ENCODE data around the gene OSER1.
A peak's percentile ranks its signal among the peaks of the same experiment; 100 is the strongest.
"Not testable (repeated sequence)": the region's sequence is repeated elsewhere in the genome, so short reads cannot be mapped to it uniquely, and the experiment has no call there.

OSER1 gene
- 134 reads per million, percentile 87 among the genes with 10 or more reads in this experiment for total RNA-seq

DNA sequence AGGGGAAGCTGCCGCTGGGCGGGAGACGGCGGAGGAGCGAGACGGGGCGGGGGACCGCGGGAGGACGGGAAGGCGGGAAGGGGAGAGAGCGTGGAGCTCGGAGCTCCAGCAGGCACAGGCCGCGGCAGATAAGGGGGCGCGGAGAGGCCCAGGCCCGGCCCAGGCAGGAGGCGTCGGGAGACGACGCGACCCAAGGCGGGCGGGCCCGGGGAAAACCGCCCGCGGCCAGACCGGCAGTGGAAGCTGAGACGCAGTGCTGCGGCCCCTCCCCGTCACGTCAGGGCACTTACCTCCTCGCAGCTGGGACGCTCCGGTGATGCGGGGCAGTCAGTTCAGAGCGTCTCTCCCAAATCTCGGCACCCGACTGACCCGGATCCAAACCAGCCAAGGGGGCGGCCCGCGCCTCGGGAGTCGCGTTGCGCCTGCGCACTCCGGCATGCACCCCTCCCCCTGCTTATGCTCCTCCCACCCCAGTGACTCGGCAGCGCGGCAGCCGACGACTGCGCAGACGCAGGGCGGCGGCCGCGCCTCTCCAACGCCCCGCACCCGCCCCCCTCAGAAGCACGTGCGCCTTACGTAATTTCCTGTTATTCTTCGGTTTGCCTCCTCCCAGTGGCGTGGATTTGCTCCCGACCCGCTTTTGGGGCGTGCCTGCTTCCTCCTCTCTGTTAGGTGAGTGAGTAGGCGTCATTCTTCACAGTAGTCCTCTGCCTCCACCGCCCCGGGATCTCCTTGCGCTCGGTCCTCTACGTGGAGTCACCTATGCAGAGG, at the start of gene OSER1:
OSER1 (minus strand) TSS at position 366 of the 771 bp plus-strand sequence. CDS start 3,814 bp downstream, outside the sequence.
- DNase-seq, result peak; percentile 97

DNA sequence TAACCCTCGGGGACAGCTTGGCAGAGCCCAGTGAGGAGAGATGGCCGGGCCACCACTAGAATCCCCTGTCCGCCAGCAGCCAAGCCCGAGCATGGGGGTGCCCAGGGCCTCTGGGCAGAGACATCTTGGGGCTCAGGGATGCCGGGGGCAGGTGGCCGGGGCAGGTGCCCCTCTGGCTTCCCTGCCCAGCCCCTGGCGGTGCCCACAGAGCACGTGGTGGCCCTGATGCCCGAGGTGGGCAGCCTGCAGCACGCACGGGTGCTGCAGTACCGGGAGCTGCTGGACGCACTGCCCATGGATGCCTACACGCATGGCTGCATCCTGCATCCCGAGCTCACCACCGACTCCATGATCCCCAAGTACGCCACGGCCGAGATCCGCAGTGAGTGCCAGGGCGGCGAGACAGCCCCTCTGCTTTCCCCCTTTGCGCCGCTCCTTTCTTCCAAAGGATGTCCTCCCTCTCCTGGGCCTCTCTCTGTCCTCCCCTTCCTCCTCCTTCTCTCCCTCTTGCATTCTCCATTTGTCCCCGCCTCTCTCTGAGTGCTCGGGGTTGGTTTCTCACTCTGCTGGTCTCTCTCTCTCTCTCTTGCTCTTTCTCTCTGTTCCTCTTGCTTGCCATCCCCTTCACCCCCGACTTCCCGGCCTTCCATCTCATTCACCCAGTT, 47.8 kb upstream of the OSER1 start:
- no peak for DNase-seq

DNA sequence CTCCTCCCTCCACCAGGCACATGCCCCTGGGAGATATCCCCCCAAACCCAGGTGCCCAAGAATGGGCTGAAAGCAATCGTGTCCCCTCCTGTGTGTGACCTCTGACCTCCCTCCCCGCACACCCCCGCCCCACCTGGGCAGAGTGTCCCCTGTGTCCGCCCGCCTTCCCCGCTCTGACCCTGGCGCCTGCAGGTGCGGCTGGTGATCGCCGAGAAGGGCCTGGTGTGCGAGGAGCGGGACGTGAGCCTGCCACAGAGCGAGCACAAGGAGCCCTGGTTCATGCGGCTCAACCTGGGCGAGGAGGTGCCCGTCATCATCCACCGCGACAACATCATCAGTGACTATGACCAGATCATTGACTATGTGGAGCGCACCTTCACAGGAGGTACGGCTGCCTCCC, 46.4 kb upstream of the OSER1 start:
- no peak for DNase-seq

DNA sequence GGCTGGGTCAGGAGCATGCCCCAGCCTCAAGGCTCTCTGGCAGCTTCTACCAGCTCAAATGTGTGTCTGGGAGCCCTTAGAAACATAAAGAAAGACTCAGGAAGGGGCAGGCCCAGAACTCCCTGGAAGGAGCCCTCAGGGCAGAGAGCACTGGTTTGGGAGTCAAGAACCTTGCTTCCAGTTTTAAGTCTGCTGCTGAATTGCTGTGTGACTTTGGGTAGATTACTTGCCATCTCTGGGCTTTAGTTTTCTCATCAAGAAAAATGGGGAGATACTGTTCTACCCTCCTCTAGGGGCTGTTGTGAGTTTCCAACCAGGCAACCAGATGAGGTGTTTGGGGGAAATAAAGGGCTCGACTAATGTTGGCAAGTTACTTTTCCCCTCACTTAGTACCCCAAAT, 45.4 kb upstream of the OSER1 start:
- DNase-seq, result no peak

DNA sequence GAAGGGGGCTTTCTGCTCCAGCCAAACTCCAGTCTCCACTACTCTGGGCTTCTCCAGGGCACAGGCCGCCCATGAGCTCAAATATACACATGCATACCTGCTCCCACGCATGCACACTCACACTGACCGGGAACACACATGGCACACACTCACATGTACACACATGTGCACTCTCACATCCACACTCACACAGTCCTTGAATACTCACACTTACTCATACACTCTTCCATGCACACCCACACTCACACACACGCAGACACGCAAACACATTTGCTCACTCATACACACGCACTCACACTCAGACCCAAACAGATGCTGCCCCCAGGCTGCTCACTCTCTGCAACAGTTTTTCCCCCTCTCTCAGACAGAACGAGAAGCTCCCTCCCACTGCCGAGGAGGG, 43.5 kb upstream of the OSER1 start:
- DNase-seq, result no peak

DNA sequence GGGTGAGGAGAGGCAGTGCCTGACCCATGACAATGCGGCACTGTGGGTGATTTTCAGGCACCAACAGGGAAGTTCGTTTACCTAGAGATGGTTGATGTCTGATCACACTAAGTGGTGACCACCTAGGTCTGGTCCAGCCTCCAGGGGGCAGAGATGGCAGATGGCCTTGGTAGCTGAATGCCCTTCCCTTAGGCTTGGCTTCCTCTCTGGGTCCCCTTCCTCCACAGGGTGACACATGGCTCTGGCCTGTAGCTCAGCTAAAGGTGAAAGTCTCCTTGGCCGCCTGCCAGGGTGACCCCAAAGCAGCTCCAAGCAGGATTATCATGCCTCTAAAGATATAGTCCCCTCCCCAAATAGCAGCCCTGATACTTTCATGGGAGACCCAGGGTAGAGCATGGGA, 43.0 kb upstream of the OSER1 start:
- DNase-seq, result no peak

DNA sequence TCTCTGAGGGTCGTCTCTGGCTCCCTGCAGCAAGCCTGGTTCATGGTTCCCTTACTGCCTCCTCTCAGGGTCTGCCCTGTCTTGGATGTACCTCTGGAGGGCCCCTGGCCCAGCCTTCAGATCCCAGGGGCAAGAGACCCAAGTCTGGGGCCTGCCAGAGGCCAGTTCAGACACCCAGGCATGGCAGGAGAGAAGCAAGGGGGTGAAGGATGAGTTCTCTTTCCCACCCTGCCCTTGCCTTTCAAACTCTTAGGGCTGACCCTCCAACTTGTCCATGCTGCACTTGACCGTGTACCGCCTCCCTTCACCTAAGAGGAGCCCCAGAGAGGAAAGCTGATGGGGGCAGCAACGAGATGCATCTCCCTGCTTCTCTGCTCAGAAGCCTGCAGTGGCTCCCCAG, 40.7 kb upstream of the OSER1 start:
- no peak for DNase-seq

DNA sequence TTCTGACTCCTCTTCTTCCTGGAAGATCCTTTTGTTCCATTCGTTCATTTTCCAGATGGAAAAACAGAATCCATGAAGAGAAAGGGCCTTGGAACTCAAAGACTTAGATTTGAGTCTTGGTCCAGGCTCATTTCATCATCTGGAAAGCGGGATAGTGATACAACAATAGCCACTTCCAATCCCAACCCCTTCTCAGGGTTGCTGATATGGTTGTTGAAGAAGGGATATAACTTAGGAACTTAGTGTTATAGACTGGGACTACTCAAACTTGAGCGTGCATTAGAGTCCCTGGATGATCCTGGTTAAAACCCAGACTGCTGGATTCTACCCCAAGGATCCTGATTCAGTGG, 37.8 kb upstream of the OSER1 start:
- DNase-seq, result no peak

DNA sequence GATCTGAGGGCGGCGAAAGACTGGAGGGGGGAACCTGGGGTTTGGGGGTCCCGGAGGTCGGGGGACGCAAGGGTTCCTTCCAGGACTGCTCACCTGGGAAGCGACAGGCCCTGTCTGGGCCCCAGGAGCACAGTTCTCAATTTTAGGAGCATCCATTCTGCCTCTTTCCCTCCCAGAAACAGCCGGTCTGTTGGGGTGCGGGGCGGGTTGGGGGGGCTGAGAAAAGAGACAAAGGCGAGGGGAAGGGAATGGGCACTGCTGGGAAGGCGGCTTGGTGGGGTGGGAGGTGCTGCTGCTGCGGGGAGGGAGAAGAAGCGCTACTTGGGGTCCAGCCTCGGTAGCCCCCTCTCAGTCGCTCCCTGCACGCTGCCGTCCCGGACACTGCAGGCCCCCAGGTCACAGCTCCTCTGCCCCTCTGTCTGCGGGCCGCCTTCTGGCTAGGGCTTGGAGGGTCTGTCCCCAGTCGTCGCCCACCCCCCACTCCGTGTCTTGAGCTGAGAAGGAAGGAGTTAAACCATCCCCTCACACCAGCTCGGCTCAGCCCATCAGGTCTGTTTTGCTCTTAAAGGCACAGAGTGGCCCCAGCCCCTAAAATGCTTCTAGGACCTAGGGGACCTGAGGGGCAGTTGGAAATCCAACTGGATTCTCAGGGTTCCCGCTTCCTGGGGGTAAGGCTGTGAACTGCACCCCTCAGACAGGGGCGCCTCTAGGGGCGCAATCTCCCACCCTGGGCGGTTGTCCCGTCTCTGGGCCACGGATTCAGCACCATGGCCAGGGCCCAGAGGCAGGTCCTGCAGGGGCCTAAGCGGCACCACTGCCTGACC, 37.2 kb upstream of the OSER1 start:
- DNase-seq, result no peak

DNA sequence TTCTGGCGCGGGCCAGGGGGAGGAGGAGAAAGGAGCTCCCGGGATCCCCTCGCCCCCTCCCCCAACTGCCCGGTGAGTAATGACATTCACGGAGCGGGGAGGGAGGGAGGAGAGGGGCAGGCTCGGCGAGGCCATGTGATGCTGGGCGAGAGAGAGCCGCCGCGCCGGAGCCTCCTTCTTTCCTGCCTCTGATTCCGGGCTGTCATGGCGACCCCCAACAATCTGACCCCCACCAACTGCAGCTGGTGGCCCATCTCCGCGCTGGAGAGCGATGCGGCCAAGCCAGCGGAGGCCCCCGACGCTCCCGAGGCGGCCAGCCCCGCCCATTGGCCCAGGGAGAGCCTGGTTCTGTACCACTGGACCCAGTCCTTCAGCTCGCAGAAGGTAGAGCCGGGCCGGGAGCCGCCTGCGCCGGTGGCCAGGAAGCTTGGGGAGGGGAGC, 36.6 kb upstream of the OSER1 start, which contains the start of gene GDAP1L1:
GDAP1L1 (plus strand) TSS at position 178 of the 441 bp plus-strand sequence; CDS start at position 205, 27 bp downstream.
- DNase-seq, result no peak

DNA sequence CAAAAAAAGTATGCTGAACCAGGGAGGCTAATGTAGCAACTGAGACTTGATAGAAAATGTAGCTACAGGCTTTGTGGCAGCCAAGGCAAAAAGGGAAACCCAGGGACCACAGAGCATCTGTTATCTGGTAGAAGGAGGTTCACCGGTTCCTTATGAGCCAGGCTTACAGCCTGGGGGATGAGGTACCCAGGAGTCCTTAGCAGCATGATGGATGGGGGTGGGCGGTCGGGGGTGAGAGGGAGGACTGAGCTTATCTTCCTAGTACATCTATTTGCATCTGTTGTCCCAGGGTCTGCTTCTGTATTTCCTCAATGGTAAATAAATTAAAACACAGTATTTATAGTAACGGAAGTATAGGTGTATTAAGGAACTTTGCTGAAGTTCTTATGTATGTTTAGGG, 35.4 kb upstream of the OSER1 start:
- no peak for DNase-seq

DNA sequence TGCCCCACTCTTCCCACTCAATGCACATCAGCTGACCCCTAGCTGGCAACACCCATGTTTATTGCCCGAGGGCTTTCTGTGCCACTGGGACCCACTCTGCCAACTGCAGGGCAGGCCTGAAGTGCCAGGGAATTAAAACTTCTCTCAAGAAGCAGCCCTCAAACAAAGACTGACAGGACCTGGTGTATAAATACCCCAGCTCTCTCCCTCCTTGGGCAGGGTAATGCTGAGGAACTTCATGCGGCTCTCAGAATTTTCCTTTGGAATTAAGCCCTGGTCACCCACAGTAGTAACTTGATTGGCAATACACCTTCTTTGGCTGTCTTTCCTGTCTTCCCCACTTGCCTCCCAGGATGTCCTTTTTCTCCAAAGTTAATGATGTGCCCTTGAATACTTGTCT, 31.2 kb upstream of the OSER1 start:
- DNase-seq, result no peak

DNA sequence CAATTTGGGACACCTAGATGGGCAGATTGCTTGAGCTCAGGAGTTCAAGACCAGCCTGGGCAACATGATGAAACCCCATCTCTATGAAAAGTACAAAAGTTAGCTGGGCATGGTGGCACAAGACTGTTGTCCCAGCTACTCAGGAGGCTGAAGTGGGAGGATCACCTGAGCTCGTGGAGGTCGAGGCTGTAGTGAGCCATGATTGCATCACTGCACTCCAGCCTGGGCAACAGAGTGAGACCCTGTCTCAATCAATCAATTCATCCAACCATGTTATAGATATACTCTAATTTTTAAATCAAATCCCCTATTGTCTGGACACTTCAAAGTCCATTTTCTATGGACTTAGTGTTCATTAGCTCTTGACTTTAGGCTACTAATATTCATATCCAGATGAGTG, 26.3 kb upstream of the OSER1 start:
- not testable (repeated sequence) for DNase-seq

DNA sequence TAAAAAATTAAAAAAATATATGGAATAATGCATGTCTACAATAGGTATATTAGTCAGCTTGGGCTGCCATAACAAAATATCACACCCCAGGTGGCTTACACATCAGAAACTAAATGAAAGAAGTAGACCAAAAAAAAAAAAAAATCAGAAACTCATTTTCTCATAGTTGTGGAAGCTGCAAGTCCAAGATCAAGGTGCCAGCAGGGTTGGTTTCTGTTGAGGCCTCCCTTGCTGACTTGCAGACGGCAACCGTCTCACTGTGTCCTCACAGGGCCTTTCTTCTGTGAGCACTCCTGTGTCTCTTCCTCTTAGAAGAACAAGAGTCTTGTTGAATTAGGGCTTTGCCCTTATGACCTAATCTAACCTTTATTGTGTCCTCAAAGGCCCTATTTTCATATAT, 25.1 kb upstream of the OSER1 start:
- no peak for DNase-seq

DNA sequence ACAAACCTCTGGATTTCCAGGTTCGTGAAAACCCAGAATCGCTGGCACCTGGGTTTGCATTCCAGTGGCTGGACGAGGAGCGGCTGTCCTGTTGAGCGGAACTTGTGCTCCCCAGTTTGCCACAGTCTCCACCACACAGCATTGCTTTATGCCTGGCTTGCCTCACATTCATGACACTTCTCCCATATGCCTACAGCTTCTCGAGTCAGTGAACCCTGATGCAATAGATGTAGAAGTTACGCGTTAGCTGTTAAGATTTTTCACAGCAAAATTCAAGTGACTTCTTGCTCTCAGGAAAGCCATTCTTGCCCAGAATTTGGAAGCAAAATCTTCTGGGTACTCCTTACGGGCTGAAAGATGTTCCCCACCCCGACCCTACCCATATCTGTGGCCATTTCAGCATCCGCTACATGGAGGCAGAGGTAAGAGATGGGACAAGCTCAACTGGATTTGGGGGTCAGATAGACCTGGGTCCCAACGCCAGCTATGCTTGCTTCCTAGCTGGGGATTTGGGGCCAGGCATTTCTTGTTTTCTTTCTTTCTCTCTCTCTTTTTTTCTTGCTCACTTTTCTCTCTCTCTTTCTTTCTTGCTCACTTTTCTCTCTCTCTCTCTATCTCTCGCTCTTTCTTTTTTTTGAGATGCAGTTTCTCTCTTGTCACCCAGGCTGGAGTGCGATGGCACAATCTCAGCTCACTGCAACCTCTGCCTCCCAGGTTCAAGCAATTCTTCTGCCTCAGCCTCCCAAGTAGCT, 24.2 kb upstream of the OSER1 start:
- DNase-seq, result no peak

DNA sequence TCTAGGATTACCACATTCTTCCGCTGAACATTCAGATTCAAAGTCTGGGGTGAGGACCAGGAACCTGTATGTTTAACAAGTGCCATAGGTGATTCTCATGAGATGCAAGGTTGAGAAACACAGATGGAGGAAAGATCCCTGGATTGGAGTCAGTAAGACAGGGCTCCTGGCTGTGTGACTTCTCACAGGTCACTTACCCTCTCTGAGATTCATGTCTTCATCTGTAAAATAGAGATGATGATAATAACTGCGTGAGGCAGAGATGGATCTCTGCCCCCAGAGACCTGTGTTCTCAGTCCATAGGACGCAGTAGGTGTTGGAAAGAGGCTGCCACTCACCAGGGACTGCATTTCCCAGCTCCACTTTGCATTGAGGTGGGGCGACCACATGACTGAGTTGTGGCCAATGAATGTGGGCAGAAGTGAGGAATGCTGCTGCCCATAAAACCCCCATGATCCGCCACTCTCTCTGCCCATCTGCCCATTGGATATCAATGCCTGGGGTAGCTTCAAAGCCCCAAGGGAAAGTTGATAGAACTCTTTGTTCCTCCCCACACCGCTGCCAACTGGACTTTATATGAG, 23.0 kb upstream of the OSER1 start:
- no peak for DNase-seq

DNA sequence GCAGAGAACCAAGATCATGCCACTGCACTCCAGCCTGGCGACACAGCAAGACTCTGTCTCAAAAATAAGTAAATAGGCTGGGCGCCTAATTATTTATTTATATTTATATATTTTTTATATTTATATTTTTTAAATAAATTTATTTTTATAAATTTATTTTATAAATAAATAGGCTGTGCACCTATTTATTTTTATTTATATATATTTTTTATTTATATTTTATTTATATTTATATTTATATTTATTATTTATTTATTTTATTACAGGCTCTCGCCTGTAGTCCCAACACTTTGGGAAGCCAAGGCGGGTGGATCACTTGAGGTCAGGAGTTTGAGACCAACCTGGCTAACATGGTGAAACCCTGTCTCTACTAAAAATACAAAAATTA, 21.9 kb upstream of the OSER1 start:
- not testable (repeated sequence) for DNase-seq

DNA sequence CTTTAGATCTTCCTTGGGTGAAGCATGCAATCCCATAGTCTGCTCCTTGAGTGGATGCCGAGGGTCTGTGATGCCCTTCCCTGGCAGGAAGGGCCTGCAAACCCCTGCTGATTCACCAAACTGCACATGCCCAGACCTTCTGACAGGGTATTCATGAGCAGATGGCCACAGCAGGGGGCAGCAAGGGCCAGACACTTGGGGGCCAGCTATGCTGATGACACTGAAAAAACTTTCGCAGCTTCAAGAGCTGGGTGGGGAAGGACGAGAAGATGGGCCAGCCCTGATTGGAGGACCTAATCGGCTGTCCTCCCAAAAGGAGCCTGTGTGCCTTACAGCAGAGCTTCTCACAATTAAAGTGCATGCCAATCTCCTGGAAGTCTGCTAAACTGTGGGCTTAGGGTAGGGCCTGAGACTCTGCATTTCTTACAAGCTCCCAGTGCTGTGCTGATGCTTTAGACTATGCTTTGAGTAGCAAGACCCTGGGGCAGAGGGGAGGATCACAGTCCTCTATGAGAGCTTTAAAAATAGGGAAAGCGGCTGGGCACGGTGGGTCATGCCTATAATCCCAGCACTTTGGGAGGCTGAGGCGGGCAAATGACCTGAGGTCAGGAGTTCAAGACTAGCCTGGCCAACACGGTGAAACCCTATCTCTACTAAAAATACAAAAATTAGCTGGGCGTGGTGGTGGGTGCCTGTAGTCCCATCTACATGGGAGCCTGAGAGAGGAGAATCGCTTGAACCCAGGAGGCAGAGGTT, 21.3 kb upstream of the OSER1 start:
- no peak for DNase-seq

DNA sequence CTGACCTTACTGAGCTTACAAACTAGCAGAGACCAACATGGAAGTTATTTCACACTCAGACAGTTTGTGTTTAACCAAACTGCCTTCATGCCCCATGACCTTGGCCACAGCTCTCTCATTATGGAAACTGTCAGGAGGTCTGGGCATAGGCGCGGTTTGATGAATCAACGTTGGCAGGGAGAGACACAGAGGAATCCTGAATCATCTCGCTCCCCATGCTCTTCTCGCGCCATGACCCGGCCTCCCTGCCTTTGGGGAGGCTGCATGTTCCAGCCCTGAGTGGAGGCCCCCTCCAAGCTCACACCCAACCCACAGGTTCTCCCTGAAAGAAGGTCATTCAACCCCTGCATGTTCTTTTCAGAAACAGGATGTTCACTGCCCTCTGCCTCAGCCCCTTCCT, 20.6 kb upstream of the OSER1 start:
- DNase-seq, result no peak

DNA sequence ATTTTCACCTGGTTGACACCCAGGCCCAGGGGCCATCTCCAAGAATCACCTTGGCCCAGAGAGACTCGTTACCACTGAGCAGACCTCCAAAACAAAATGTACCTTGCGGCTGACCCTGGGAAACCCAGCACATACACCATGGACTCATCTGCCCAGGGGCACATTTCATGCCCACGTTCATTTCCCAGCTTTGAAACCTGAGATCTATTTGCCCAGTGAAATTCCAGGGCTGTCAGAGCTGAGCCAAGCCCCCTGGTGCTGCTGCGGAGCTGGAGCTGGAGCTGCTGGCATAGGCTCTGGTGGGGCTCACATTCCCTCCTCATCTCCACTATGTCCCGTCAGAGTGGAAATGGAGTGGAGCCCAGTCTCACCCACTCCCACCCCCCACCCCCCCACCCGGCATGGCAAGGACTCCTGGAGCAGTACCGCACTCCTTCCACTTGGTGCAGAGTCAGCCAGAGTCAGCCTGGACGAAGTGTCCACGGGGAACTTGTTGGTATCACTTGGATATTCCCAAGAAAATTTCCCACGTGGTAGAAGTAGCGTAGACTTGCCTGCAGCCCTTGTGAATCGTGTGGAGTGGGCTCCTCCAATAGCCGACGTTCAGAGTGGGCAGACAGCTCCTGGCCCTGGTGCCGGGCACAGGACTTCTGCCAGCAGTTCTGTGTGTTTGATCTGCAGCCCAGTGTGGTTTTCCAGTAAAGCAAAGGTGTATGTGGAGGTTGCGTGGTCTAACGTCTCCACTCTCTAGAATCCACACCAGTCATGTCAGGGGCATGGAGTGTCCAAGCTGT, 18.1 kb upstream of the OSER1 start:
- DNase-seq, result no peak

DNA sequence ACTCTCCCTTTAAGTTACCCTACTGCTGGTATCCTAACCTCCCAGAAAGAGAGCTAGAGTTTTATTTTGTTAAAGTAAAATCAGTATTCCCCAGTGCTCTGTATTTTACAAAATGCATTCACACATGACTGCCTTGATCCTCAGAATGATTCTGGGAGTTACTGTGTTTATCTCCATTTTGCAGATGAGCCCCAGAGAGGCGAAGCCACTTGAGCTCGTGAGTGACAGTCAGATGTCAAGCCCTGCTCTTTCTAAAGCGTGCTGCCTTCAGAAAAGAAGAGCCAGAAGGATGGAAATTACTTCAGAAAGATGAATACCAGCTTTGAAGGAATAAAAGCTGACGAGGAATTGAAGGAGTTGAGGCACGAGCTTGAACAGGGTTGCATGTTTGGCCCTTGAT, 14.1 kb upstream of the OSER1 start:
- DNase-seq, result no peak
